Activated CD4-positive, alpha-beta T cell treated with anti-CD3 and anti-CD28 coated beads for 36 hours (primary cell): ENCODE data around the gene C1orf116. TPM values are rescaled to one million over a fixed set of nuclear protein-coding genes. Genes with fewer than 3 reads are reported as not detected.

ENCODE experiments used
- ATAC-seq: fragments of 200-7000 bp; cut with Tn5 transposase; one replicate; pipeline ENCODE4 v1.10.0; 2021; ENCODE audit warnings: mild to moderate bottlenecking, moderate library complexity
- CTCF ChIA-PET: fragments of 350-600 bp; sonication (Branson Sonifier 250); formaldehyde crosslinking; loops from one replicate; lab custom pipeline; 2021; ENCODE audit warnings: antibody characterized with exemption; lab: Charles Lee
- POLR2A ChIA-PET: fragments of 350-600 bp; sonication (Branson Sonifier 250); formaldehyde crosslinking; loops from one replicate; lab custom pipeline; 2021; ENCODE audit warnings: antibody characterized with exemption, inconsistent platforms; lab: Charles Lee
- DNase-seq: peaks from one replicate; pipeline ENCODE4 v3.0.0-alpha.2; 2020
- H3K27ac Mint-ChIP-seq: one replicate; pipeline ENCODE4 v1.8.0; 2021; ENCODE audit warnings: mixed read lengths
- H3K27me3 Mint-ChIP-seq: one replicate; pipeline ENCODE4 v1.8.0; 2021; ENCODE audit warnings: mixed read lengths
- H3K36me3 Mint-ChIP-seq: one replicate; pipeline ENCODE4 v1.8.0; 2021; ENCODE audit warnings: low read depth, mixed read lengths
- H3K4me1 Mint-ChIP-seq: one replicate; pipeline ENCODE4 v1.8.0; 2021; ENCODE audit warnings: mixed read lengths
- H3K4me3 Mint-ChIP-seq: one replicate; pipeline ENCODE4 v1.8.0; 2021; ENCODE audit warnings: mild to moderate bottlenecking, moderate library complexity, mixed read lengths
- H3K9me3 Mint-ChIP-seq: one replicate; pipeline ENCODE4 v1.8.0; 2021; ENCODE audit warnings: low read depth, mixed read lengths
- intact Hi-C, 2 experiments: fragments of 100-400 bp; cut with DNase I in 1 of 2; cut with micrococcal nuclease in 1 of 2; formaldehyde crosslinking; loops; one replicate each; pipeline versions ENCODE4 v1.14.2 to v1.15.1; 2022 to 2024; cut with DNase I, micrococcal nuclease
- total RNA-seq, 2 experiments: library from RNA; stranded (reverse); gene quantifications; one replicate each; pipeline ENCODE4 v1.2.3, GENCODE V29; 2021

The C1orf116 gene
- total RNA-seq, 2 experiments from 2014 or later, result 0.05 TPM; not detected in 1

- intact Hi-C loops, result no loop called here
- POLR2A ChIA-PET, result no interaction called here
These were observed 61.4 kb downstream of the C1orf116 start for GRCh38 chr1:206971029-206971655.

GRCh38 chr1:206970446-206970845 is 62.1 kb downstream of the C1orf116 start, which contains the start of gene FCAMR:
TSS of gene FCAMR (minus strand) at chr1:206970460. CDS start at chr1:206970125, 335 bp downstream.
- Mint-ChIP-seq H3K36me3 (no peaks in the 10 kb centered on the region), H3K27me3 (no peaks in the 10 kb centered on the region), H3K4me1 (peaks cover 21% of the 10 kb centered on the region), H3K27ac (no peak within 1 kb of the TSS), H3K9me3 (no peaks in the 10 kb centered on the region), H3K4me3 (no peak within 1 kb of the TSS)
- POLR2A ChIA-PET, result no interaction called here
- intact Hi-C loops, result no loop called here
- no peak for DNase-seq
- CTCF ChIA-PET, result interaction anchor here (0.7 to 8.0 kb wide), 4 partner anchors 11 to 342 kb away, joined by 3 to 64 read pairs (median 10); no protein-coding TSS in a partner anchor
- no peak for ATAC-seq

More at GRCh38 chr1:206971029-206971655, 61.4 kb downstream of the C1orf116 start:
- Mint-ChIP-seq H3K27me3 (no peaks in the 10 kb centered on the region), H3K9me3 (no peaks in the 10 kb centered on the region), H3K27ac (no peak overlapping the region), H3K4me1 (peaks cover 21% of the 10 kb centered on the region), H3K4me3 (no peak overlapping the region), H3K36me3 (no peaks in the 10 kb centered on the region)
- DNase-seq (no peak), ATAC-seq (no peak)
- CTCF ChIA-PET, result interaction anchor here (0.8 to 8.0 kb wide), 3 partner anchors 11 to 35 kb away, joined by 3 to 64 read pairs (median 17); no protein-coding TSS in a partner anchor

GRCh38 chr1:206969090-206969489 is 63.5 kb downstream of the C1orf116 start:
- no peak overlapping the region for H3K4me3 Mint-ChIP-seq
- intact Hi-C loops, result no loop called here
- no peak overlapping the region for H3K27ac Mint-ChIP-seq
- POLR2A ChIA-PET, result no interaction called here
- peaks cover 21% of the 10 kb centered on the region for H3K4me1 Mint-ChIP-seq
- no peaks in the 10 kb centered on the region for H3K9me3 Mint-ChIP-seq
- ATAC-seq, result no peak
- CTCF ChIA-PET, result interaction anchor here (0.6 to 8.0 kb wide), 4 partner anchors 13 to 310 kb away, joined by 3 to 64 read pairs (median 11); no protein-coding TSS in a partner anchor
- DNase-seq, result no peak
- H3K27me3 Mint-ChIP-seq, result no peaks in the 10 kb centered on the region
- no peaks in the 10 kb centered on the region for H3K36me3 Mint-ChIP-seq

Other genes starting within 250 kb of the C1orf116 start
- gene IL20, start 167.1 kb downstream of the C1orf116 start, total RNA-seq, result not detected
- gene IL24, start 135.3 kb downstream of the C1orf116 start, total RNA-seq, result 10 to 100 TPM in 1 of 2 experiments, 1 to 10 TPM in 1; 10.0 to 10.7 TPM
- gene FCMR, start 110.8 kb downstream of the C1orf116 start, total RNA-seq, result 10 to 100 TPM; 41.6 to 49.3 TPM
- gene PIGR, start 86.3 kb downstream of the C1orf116 start, total RNA-seq, result under 1 TPM; 0.07 to 0.54 TPM
- gene FCAMR, start 62.3 kb downstream of the C1orf116 start, total RNA-seq, result not detected
- gene YOD1, start 18.5 kb upstream of the C1orf116 start, total RNA-seq, result 1 to 10 TPM; 5.3 to 6.0 TPM
- 1 to 10 TPM; 3.1 to 3.5 TPM for gene PFKFB2, start 20.5 kb upstream of the C1orf116 start, total RNA-seq
- 1 to 10 TPM; 1.3 to 1.4 TPM for gene C4BPB, start 56.1 kb upstream of the C1orf116 start, total RNA-seq
- not detected for gene C4BPA, start 71.5 kb upstream of the C1orf116 start, total RNA-seq